ENCODE results near the gene PITX1.

Gene PITX1

DNA sequence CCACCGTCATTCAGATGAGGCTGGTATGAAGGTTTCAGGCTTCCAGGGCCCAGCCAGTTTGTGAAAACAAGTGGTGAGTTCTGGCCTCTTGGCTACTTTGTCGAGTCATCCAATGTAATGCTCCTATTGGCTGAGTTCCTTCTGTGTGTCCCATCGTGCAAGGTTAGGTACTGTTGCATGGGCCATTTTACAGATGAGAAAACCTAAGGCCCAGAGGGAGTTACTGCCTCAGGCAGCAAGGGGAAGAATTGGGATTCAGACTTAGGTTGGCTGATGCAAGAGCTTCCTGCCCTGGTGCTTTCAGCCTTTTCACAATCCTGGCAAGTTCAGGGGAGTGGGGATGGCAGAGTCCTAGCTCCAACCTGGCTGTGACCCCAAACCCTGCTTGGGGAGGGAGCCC is 17.4 kb upstream of the PITX1 start:
- H3K4me3 ChIP-seq (ENCODE audit: low read length): no peak overlapping the region
- no peaks in the 10 kb centered on the region for H3K36me3 ChIP-seq (ENCODE audit: insufficient read depth, low read length)
- H3K27me3 ChIP-seq (ENCODE audit: control insufficient read depth, insufficient read depth, low read length): peaks cover 90% of the 10 kb centered on the region
- no peaks in the 10 kb centered on the region for H3K9me3 ChIP-seq (replicated peaks; ENCODE audit: low read length)
- H3K4me1 ChIP-seq (ENCODE audit: control insufficient read depth, insufficient read depth, low read length): no peaks in the 10 kb centered on the region
- H3K9ac ChIP-seq (ENCODE audit: low read depth, low read length): no peak overlapping the region
- H3K4me2 ChIP-seq (ENCODE audit: low read length): no peak overlapping the region

DNA sequence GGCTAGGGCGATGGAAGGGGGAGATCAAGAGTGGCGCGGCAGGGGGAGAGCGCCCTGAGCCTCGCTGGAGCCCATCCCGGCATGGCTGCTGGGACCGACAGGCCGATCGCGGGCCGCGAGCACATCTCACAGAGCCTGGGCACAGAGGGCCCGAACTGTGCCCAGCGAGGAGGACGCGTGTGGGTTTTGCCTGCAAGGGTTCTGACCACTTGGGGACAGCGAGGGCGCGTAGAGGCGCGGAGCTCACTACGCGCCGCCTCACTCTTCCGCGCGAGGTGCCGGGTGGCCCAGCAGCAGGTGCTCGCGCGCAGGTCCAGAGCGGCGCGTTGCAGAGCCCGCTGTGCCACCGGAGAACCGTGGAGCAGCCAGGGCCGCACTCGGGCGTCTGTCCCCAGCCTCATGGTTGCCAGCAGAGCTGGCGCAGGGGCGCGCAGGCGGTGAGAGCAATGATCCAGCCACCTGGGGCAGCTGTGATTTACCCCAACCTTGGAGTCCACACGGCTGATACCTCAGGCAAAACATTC is 16.3 kb upstream of the PITX1 start:
- Histone ChIP-seq H3K36me3 (ENCODE audit: insufficient read depth, low read length) (no peaks in the 10 kb centered on the region), H3K9me3 (replicated peaks; ENCODE audit: low read length) (no peaks in the 10 kb centered on the region), H3K4me1 (ENCODE audit: control insufficient read depth, insufficient read depth, low read length) (no peaks in the 10 kb centered on the region), H3K4me3 (ENCODE audit: low read length) (no peak overlapping the region), H3K27me3 (ENCODE audit: control insufficient read depth, insufficient read depth, low read length) (peaks cover 91% of the 10 kb centered on the region), H3K4me2 (ENCODE audit: low read length) (no peak overlapping the region), H3K9ac (ENCODE audit: low read depth, low read length) (no peak overlapping the region)

DNA sequence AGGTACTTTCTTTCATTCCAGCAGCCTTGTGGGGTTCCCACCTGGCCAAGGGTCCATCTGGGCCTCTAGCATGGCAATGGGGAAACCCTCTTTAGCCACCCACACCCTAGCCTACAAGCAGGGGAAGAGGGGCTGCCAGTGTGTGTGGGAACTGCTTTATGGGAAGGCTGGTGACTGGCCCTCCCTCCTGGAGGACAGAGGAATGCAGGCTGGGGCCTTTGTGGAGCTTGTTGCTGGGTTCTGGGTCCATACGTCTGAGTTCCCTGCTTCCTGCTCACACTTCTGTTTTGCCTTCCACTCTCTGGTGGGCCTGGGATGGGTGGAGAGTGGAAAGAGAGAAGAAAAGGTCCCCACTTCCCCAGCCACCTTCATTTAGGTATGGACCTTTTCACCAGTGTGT is 14.9 kb upstream of the PITX1 start:
- H3K9ac ChIP-seq (ENCODE audit: low read depth, low read length): no peak overlapping the region
- H3K36me3 ChIP-seq (ENCODE audit: insufficient read depth, low read length): no peaks in the 10 kb centered on the region
- no peaks in the 10 kb centered on the region for H3K4me1 ChIP-seq (ENCODE audit: control insufficient read depth, insufficient read depth, low read length)
- H3K9me3 ChIP-seq (replicated peaks; ENCODE audit: low read length): no peaks in the 10 kb centered on the region
- H3K4me3 ChIP-seq (ENCODE audit: low read length): no peak overlapping the region
- no peak overlapping the region for H3K4me2 ChIP-seq (ENCODE audit: low read length)
- peaks cover 93% of the 10 kb centered on the region for H3K27me3 ChIP-seq (ENCODE audit: control insufficient read depth, insufficient read depth, low read length)

DNA sequence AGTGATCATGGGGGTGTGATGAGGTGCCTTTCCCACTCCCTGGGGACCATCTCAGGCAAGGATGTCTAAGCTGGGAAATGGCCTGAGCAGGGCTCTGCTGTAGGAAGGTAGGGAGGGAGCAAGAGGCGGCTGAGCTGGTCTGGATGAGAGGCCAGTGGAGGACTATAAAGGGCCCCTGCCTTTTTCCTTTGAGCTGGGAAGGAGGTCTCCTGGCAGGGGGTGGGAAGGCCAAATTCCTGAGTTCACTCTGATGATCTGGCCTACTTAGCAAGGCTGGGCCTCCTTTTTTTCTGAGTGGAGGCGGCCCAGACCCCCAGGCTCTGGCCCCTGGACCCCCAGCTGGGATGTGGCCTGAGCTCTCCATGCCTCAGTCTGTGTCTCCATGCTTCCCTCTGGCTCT is 14.3 kb upstream of the PITX1 start:
- H3K4me1 ChIP-seq (ENCODE audit: control insufficient read depth, insufficient read depth, low read length): no peaks in the 10 kb centered on the region
- no peak overlapping the region for H3K4me2 ChIP-seq (ENCODE audit: low read length)
- no peaks in the 10 kb centered on the region for H3K36me3 ChIP-seq (ENCODE audit: insufficient read depth, low read length)
- no peak overlapping the region for H3K9ac ChIP-seq (ENCODE audit: low read depth, low read length)
- no peaks in the 10 kb centered on the region for H3K9me3 ChIP-seq (replicated peaks; ENCODE audit: low read length)
- H3K4me3 ChIP-seq (ENCODE audit: low read length): no peak overlapping the region
- H3K27me3 ChIP-seq (ENCODE audit: control insufficient read depth, insufficient read depth, low read length): peaks cover 93% of the 10 kb centered on the region

DNA sequence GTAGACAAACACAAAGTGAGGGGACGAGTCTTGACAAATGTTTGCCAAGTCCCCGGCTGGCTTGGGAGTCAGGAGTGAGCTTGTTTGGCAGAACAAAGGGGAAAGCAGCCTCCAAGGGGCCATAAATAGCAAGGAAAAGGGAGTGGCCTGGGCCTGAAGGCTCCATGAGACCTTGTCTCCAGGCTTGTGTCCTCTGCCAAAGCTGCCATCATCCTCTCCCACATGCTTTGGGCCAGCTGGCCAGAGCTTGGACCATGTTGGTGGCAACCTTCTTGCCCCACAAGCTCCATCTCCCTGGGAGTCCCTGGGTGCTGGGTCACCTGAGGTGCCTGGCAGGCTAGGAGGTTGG is 13.3 kb upstream of the PITX1 start:
- no peaks in the 10 kb centered on the region for H3K4me1 ChIP-seq (ENCODE audit: control insufficient read depth, insufficient read depth, low read length)
- H3K36me3 ChIP-seq (ENCODE audit: insufficient read depth, low read length): no peaks in the 10 kb centered on the region
- no peak overlapping the region for H3K4me3 ChIP-seq (ENCODE audit: low read length)
- H3K4me2 ChIP-seq (ENCODE audit: low read length): no peak overlapping the region
- peaks cover 94% of the 10 kb centered on the region for H3K27me3 ChIP-seq (ENCODE audit: control insufficient read depth, insufficient read depth, low read length)
- H3K9ac ChIP-seq (ENCODE audit: low read depth, low read length): no peak overlapping the region
- H3K9me3 ChIP-seq (replicated peaks; ENCODE audit: low read length): no peaks in the 10 kb centered on the region

DNA sequence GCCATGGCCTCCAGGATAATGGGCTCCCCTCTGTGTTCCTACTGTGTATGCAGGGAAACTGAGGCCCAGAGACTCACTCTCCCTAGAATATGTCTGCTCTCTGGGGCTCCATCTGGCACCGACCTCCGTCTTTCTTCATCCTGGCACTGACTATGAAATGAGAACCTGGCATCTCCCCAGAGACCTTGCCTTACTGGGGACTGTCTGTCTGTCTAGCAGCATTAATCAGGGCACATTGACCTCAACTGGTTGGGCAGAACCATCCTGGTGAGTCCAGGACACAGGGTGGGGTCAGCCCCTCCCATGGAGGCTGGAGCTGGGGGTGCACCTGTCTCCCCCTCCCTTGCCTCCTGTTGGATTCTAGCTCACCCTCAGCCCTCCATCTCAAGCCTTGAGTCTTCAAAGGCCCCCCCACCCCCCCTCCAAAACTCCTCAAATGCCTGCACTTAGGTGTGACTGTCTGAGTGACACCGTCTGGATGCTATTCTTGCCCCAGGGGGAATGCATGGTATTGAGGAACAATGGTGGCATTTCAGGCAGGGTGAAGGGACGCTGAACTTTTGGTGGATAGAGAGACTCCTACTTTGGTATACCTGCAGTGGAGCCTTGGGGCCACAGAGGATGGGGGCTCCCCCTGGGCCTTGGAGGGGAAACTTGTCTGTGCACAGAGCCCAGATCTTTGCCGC is 12.8 kb upstream of the PITX1 start:
- peaks cover 94% of the 10 kb centered on the region for H3K27me3 ChIP-seq (ENCODE audit: control insufficient read depth, insufficient read depth, low read length)
- no peak overlapping the region for H3K4me2 ChIP-seq (ENCODE audit: low read length)
- H3K9ac ChIP-seq (ENCODE audit: low read depth, low read length): no peak overlapping the region
- H3K36me3 ChIP-seq (ENCODE audit: insufficient read depth, low read length): no peaks in the 10 kb centered on the region
- no peak overlapping the region for H3K4me3 ChIP-seq (ENCODE audit: low read length)
- no peaks in the 10 kb centered on the region for H3K9me3 ChIP-seq (replicated peaks; ENCODE audit: low read length)
- H3K4me1 ChIP-seq (ENCODE audit: control insufficient read depth, insufficient read depth, low read length): no peaks in the 10 kb centered on the region

DNA sequence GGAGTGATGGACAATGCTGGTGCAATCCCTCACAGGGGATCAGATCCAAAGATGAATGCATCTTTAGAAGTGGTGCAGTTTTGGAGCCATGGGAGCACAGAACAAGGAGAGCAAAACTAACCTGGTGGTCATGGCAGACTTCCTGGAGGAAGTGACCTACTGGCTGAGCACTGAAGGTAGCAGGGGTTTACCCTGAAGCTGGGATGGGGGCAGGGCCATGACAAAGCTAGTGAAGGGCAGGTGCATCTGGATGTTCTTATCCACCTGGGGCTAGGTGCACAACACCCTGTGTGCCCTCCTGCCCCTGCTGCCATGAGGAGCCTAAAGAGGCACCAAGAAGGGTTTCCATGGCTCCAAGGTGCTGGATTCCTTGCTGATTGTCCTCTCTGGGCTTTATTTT is 11.5 kb upstream of the PITX1 start:
- no peaks in the 10 kb centered on the region for H3K4me1 ChIP-seq (ENCODE audit: control insufficient read depth, insufficient read depth, low read length)
- H3K9me3 ChIP-seq (replicated peaks; ENCODE audit: low read length): no peaks in the 10 kb centered on the region
- no peak overlapping the region for H3K4me2 ChIP-seq (ENCODE audit: low read length)
- peaks cover 94% of the 10 kb centered on the region for H3K27me3 ChIP-seq (ENCODE audit: control insufficient read depth, insufficient read depth, low read length)
- H3K4me3 ChIP-seq (ENCODE audit: low read length): no peak overlapping the region
- no peak overlapping the region for H3K9ac ChIP-seq (ENCODE audit: low read depth, low read length)
- H3K36me3 ChIP-seq (ENCODE audit: insufficient read depth, low read length): no peaks in the 10 kb centered on the region

DNA sequence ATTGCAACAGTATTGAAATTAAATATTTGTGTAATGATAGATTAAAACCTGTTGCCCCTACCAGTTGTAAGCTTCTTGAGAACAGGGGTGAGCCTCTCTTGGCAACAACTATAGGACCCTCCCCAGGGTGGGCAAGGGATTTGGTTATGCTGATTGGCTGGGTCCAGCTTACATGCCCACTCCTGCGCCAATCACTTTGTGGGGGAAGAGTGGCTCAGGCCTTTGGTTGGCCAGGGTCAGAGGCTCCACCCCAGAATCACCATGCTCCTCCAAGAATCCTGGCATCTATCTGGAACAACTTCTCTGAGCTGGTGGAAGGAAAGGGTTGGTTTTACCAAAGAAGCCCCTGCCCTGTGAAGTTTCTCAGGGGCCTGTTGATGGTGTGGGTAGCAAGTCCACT is 8.6 kb upstream of the PITX1 start:
- H3K4me2 ChIP-seq (ENCODE audit: low read length): no peak overlapping the region
- H3K4me1 ChIP-seq (ENCODE audit: control insufficient read depth, insufficient read depth, low read length): peaks cover 5% of the 10 kb centered on the region
- H3K9me3 ChIP-seq (replicated peaks; ENCODE audit: low read length): no peaks in the 10 kb centered on the region
- peaks cover 97% of the 10 kb centered on the region for H3K27me3 ChIP-seq (ENCODE audit: control insufficient read depth, insufficient read depth, low read length)
- H3K4me3 ChIP-seq (ENCODE audit: low read length): no peak overlapping the region
- no peaks in the 10 kb centered on the region for H3K36me3 ChIP-seq (ENCODE audit: insufficient read depth, low read length)
- no peak overlapping the region for H3K9ac ChIP-seq (ENCODE audit: low read depth, low read length)

DNA sequence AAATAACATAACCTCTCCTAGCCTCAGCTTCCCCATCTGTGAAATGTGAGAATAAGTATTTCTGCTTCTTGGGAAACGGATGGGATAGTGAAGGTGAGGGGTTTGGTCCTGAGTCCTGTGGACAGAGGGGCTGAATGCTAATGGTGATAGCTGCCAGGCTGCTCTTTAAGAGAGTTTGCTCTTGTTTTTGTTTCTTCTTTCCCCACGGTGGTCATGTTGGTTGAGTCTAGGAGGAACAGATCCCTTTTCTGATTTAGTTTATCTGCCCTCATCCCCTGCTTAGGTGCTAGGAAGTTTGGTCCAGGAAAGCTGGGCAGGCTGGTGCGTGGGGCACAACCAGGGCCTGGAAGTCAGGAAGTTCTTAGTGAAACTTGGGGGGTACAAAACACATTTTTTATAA is 7.7 kb upstream of the PITX1 start:
- Histone ChIP-seq H3K4me3 (ENCODE audit: low read length) (no peak overlapping the region), H3K9me3 (replicated peaks; ENCODE audit: low read length) (no peaks in the 10 kb centered on the region), H3K9ac (ENCODE audit: low read depth, low read length) (no peak overlapping the region), H3K36me3 (ENCODE audit: insufficient read depth, low read length) (no peaks in the 10 kb centered on the region), H3K27me3 (ENCODE audit: control insufficient read depth, insufficient read depth, low read length) (peaks cover 98% of the 10 kb centered on the region), H3K4me2 (ENCODE audit: low read length) (no peak overlapping the region), H3K4me1 (ENCODE audit: control insufficient read depth, insufficient read depth, low read length) (peaks cover 5% of the 10 kb centered on the region)

DNA sequence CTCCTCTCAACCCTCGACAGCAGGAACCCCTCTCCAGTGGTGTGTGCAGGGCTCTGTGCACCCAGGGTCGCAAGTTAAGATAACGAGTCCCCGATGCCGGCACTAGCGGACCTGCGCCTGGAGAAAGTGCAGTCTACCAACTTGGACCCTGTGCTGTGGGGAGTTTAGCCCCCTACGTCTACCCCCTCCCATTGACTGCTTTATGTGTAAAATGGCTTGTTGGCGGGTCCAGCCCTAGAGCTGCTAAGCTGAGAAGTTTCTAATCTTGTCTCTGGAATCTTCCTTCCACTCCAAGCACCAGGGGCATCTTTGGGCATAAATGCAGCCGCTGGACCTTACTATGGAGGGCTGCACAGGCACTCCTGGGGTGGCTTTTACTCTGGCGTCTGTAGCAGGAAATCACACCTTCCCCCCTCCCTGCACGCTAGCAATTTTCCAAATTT is 7.1 kb upstream of the PITX1 start:
- no peak overlapping the region for H3K4me2 ChIP-seq (ENCODE audit: low read length)
- H3K9ac ChIP-seq (ENCODE audit: low read depth, low read length): no peak overlapping the region
- H3K4me3 ChIP-seq (ENCODE audit: low read length): no peak overlapping the region
- H3K27me3 ChIP-seq (ENCODE audit: control insufficient read depth, insufficient read depth, low read length): peaks cover 98% of the 10 kb centered on the region
- peaks cover 5% of the 10 kb centered on the region for H3K4me1 ChIP-seq (ENCODE audit: control insufficient read depth, insufficient read depth, low read length)
- no peaks in the 10 kb centered on the region for H3K9me3 ChIP-seq (replicated peaks; ENCODE audit: low read length)
- H3K36me3 ChIP-seq (ENCODE audit: insufficient read depth, low read length): no peaks in the 10 kb centered on the region

DNA sequence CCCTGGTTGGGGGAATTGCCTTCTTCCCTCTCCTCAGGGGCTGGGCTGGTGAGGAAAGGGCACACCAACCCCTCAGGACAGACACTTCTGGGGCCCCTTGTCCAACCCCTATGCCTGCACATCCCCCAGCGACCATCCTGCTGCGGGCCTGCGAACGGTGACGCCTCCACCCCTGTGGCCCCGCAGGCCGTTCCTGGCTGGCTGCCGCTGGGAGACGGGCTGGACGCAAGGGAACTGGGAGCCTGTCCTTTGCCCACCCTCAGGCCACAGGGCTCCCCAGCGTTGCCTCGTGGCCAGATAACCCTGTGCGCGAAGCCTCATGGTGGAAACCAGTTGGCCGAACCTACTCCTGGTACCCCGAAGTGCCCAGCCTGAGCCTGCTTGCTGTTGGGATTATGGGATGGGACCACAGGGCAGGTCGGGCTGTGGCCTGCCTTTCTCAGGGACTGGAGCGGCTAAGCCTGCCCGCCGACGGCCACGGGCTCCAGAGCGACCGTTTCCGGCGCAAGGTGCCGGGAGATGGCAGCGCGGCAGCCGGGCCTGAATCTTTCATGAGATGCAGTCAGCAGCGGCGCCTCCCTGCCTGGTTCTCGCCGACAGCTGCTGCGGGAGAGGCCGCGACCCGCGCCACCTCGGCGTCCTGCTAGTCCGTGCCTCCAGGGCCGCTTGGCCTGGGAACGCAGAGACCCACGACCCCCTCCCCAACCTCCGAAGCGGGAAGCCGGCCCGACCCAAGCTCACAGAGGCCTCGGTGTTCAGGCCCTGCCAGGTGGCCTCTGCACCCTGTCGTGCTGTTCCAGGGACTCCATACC is 6.5 kb upstream of the PITX1 start:
- H3K27me3 ChIP-seq (ENCODE audit: control insufficient read depth, insufficient read depth, low read length): peaks cover 95% of the 10 kb centered on the region
- H3K4me1 ChIP-seq (ENCODE audit: control insufficient read depth, insufficient read depth, low read length): peaks cover 5% of the 10 kb centered on the region
- H3K9ac ChIP-seq (ENCODE audit: low read depth, low read length): no peak overlapping the region
- H3K36me3 ChIP-seq (ENCODE audit: insufficient read depth, low read length): no peaks in the 10 kb centered on the region
- H3K9me3 ChIP-seq (replicated peaks; ENCODE audit: low read length): no peaks in the 10 kb centered on the region
- no peak overlapping the region for H3K4me3 ChIP-seq (ENCODE audit: low read length)
- no peak overlapping the region for H3K4me2 ChIP-seq (ENCODE audit: low read length)

DNA sequence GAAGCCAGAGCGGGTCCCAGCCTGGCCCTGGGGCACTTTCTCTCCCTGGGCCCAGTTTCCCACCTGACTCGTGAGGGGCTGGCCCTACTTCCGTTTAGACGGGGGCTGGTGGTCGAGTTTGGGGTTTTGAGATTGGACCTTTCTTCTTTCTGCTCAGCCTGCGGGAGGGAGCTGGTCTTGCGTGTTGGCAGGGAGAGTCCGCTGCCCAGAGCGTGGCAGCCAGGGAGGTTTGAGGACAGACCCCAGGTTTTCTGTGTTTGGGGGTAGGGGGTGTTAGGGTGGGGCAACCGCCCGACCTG is 6.0 kb upstream of the PITX1 start:
- Histone ChIP-seq H3K9me3 (replicated peaks; ENCODE audit: low read length) (no peaks in the 10 kb centered on the region), H3K4me3 (ENCODE audit: low read length) (no peak overlapping the region), H3K4me2 (ENCODE audit: low read length) (no peak overlapping the region), H3K36me3 (ENCODE audit: insufficient read depth, low read length) (no peaks in the 10 kb centered on the region), H3K9ac (ENCODE audit: low read depth, low read length) (no peak overlapping the region), H3K4me1 (ENCODE audit: control insufficient read depth, insufficient read depth, low read length) (peaks cover 5% of the 10 kb centered on the region), H3K27me3 (ENCODE audit: control insufficient read depth, insufficient read depth, low read length) (peaks cover 93% of the 10 kb centered on the region)
